HG03378 (cell line): Measurements from ENCODE around the gene HSPB2.
"Not testable (repeated sequence)": the region's sequence is repeated elsewhere in the genome, so short reads cannot be mapped to it uniquely, and the experiment has no call there.

Experiments used
- ATAC-seq: cut with Tn5 transposase; IDR thresholded peaks from one replicate; pipeline ENCODE4 v1.9.1; 2021; ENCODE audit warnings: mild to moderate bottlenecking, moderate library complexity; ENCODE audit not compliant: unreplicated experiment

The HSPB2 gene

GRCh38 chr11:111912535-111912934 lies at the start of gene HSPB2:
Gene HSPB2 (plus strand): TSS chr11:111912734. CDS start chr11:111912830, 96 bp downstream.
- ATAC-seq, result no peak

- ATAC-seq, result no peak
These were observed 42.4 kb upstream of the HSPB2 start for GRCh38 chr11:111870113-111870512.

- ATAC-seq, result peak; percentile 11
These were observed 42.0 kb upstream of the HSPB2 start for GRCh38 chr11:111870522-111870885.

GRCh38 chr11:111870886-111871692 lies 41.4 kb upstream of the HSPB2 start, which contains the start of gene ALG9:
Gene ALG9 (minus strand): TSS chr11:111871581. CDS start chr11:111871482, 99 bp downstream.
- ATAC-seq, result peak; percentile 76

GRCh38 chr11:111871693-111872161 lies 40.8 kb upstream of the HSPB2 start:
- no peak for ATAC-seq

GRCh38 chr11:111878385-111878848 lies 34.1 kb upstream of the HSPB2 start:
- no peak for ATAC-seq

GRCh38 chr11:111878849-111879636 lies 33.5 kb upstream of the HSPB2 start, which contains the start of the genes CFAP68 and FDXACB1:
Gene CFAP68 (plus strand): TSS chr11:111879541. CDS start chr11:111879561, 20 bp downstream.
Gene FDXACB1 (minus strand): TSS chr11:111879165. CDS start chr11:111879132, 33 bp downstream.
- ATAC-seq, result peak; percentile 83

- no peak for ATAC-seq
These were observed 32.9 kb upstream of the HSPB2 start for GRCh38 chr11:111879637-111879960.

GRCh38 chr11:111882202-111882601 lies 30.3 kb upstream of the HSPB2 start:
- ATAC-seq, result no peak

- not testable (repeated sequence) for ATAC-seq
These were observed 27.5 kb upstream of the HSPB2 start for GRCh38 chr11:111885053-111885452.

GRCh38 chr11:111886032-111886431 lies 26.5 kb upstream of the HSPB2 start:
- no peak for ATAC-seq

GRCh38 chr11:111886844-111887243 lies 25.7 kb upstream of the HSPB2 start:
- ATAC-seq, result no peak

GRCh38 chr11:111905411-111905810 lies 7.1 kb upstream of the HSPB2 start:
- no peak for ATAC-seq

- no peak for ATAC-seq
These were observed 5.9 kb upstream of the HSPB2 start for GRCh38 chr11:111906680-111907079.

- ATAC-seq, result no peak
These were observed 3.8 kb upstream of the HSPB2 start for GRCh38 chr11:111908639-111909305.

GRCh38 chr11:111909378-111909777 lies 3.2 kb upstream of the HSPB2 start:
- ATAC-seq, result no peak

- ATAC-seq, result no peak
These were observed 1.6 kb upstream of the HSPB2 start for GRCh38 chr11:111910676-111911562.

- ATAC-seq, result no peak
These were observed 752 bp upstream of the HSPB2 start, which contains the start of gene CRYAB for GRCh38 chr11:111911563-111912401. Gene CRYAB (minus strand): TSS chr11:111911770. CDS start chr11:111911724, 46 bp downstream.
